ENCODE measurements around the gene TEKTIP1.
"Not testable (repeated sequence)": the region's sequence is repeated elsewhere in the genome, so short reads cannot be mapped to it uniquely, and the experiment has no call there.

The TEKTIP1 gene

GRCh38 chr19:3508121-3508661 lies 30.8 kb upstream of the TEKTIP1 start:
- H3K4me3 ChIP-seq (ENCODE audit: low read depth in 1 of 5, low read length in 5 of 5); H3K27ac ChIP-seq (ENCODE audit: low read depth, low read length); H3K9me3 ChIP-seq (ENCODE audit: control insufficient read depth in 5 of 5, low read length in 5 of 5); H3K27me3 ChIP-seq (ENCODE audit: control insufficient read depth in 5 of 5, insufficient read depth in 4 of 5, low read length in 5 of 5): not testable (repeated sequence)
- Histone ChIP-seq H3K36me3 (ENCODE audit: control insufficient read depth in 5 of 5, insufficient read depth in 5 of 5, low read length in 5 of 5) (peaks cover 0 to 23% (median 16%) of the 10 kb centered on the region in 5 donors), H3K4me1 (ENCODE audit: control insufficient read depth in 5 of 5, insufficient read depth in 5 of 5, low read length in 5 of 5) (peaks cover 0 to 51% (median 43%) of the 10 kb centered on the region in 5 donors), H3K9ac (ENCODE audit: low read length in 5 of 5) (peak overlapping the region in 1 of 5 donors; percentile 47)

GRCh38 chr19:3508771-3509535 lies 30.0 kb upstream of the TEKTIP1 start:
- Histone ChIP-seq H3K27me3 (ENCODE audit: control insufficient read depth in 5 of 5, insufficient read depth in 4 of 5, low read length in 5 of 5) (no peaks in the 10 kb centered on the region), H3K9me3 (ENCODE audit: control insufficient read depth in 5 of 5, low read length in 5 of 5) (no peaks in the 10 kb centered on the region), H3K9ac (ENCODE audit: low read length in 5 of 5) (peak overlapping the region in 1 of 5 donors; percentile 47), H3K27ac (ENCODE audit: low read depth, low read length) (no peak overlapping the region), H3K4me1 (ENCODE audit: control insufficient read depth in 5 of 5, insufficient read depth in 5 of 5, low read length in 5 of 5) (peaks cover 2 to 59% (median 47%) of the 10 kb centered on the region in 5 donors), H3K4me3 (ENCODE audit: low read depth in 1 of 5, low read length in 5 of 5) (no peak overlapping the region), H3K36me3 (ENCODE audit: control insufficient read depth in 5 of 5, insufficient read depth in 5 of 5, low read length in 5 of 5) (peaks cover 0 to 24% (median 16%) of the 10 kb centered on the region in 5 donors)

- no peak overlapping the region for H3K4me3 ChIP-seq (ENCODE audit: low read depth in 1 of 5, low read length in 5 of 5)
- no peak overlapping the region for H3K27ac ChIP-seq (ENCODE audit: low read depth, low read length)
- H3K36me3 ChIP-seq (ENCODE audit: control insufficient read depth in 5 of 5, insufficient read depth in 5 of 5, low read length in 5 of 5), result peaks cover 0 to 25% (median 16%) of the 10 kb centered on the region in 5 donors
- H3K9ac ChIP-seq (ENCODE audit: low read length in 5 of 5), result no peak overlapping the region
- H3K4me1 ChIP-seq (ENCODE audit: control insufficient read depth in 5 of 5, insufficient read depth in 5 of 5, low read length in 5 of 5), result peaks cover 2 to 65% (median 50%) of the 10 kb centered on the region in 5 donors
- H3K9me3 ChIP-seq (ENCODE audit: control insufficient read depth in 5 of 5, low read length in 5 of 5), result no peaks in the 10 kb centered on the region
- H3K27me3 ChIP-seq (ENCODE audit: control insufficient read depth in 5 of 5, insufficient read depth in 4 of 5, low read length in 5 of 5), result no peaks in the 10 kb centered on the region
Measured at GRCh38 chr19:3509566-3509989, 29.4 kb upstream of the TEKTIP1 start.

- Histone ChIP-seq H3K4me1 (ENCODE audit: control insufficient read depth in 5 of 5, insufficient read depth in 5 of 5, low read length in 5 of 5) (peaks cover 2 to 66% (median 48%) of the 10 kb centered on the region in 5 donors), H3K9ac (ENCODE audit: low read length in 5 of 5) (no peak overlapping the region), H3K4me3 (ENCODE audit: low read depth in 1 of 5, low read length in 5 of 5) (no peak overlapping the region), H3K9me3 (ENCODE audit: control insufficient read depth in 5 of 5, low read length in 5 of 5) (no peaks in the 10 kb centered on the region), H3K27ac (ENCODE audit: low read depth, low read length) (no peak overlapping the region), H3K36me3 (ENCODE audit: control insufficient read depth in 5 of 5, insufficient read depth in 5 of 5, low read length in 5 of 5) (peaks cover 0 to 25% (median 16%) of the 10 kb centered on the region in 5 donors), H3K27me3 (ENCODE audit: control insufficient read depth in 5 of 5, insufficient read depth in 4 of 5, low read length in 5 of 5) (no peaks in the 10 kb centered on the region)
Measured at GRCh38 chr19:3510727-3511126, 28.2 kb upstream of the TEKTIP1 start.

- peaks cover 0 to 25% (median 16%) of the 10 kb centered on the region in 5 donors for H3K36me3 ChIP-seq (ENCODE audit: control insufficient read depth in 5 of 5, insufficient read depth in 5 of 5, low read length in 5 of 5)
- H3K27me3 ChIP-seq (ENCODE audit: control insufficient read depth in 5 of 5, insufficient read depth in 4 of 5, low read length in 5 of 5), result no peaks in the 10 kb centered on the region
- no peak overlapping the region for H3K27ac ChIP-seq (ENCODE audit: low read depth, low read length)
- H3K4me1 ChIP-seq (ENCODE audit: control insufficient read depth in 5 of 5, insufficient read depth in 5 of 5, low read length in 5 of 5), result peaks cover 2 to 64% (median 50%) of the 10 kb centered on the region in 5 donors
- no peaks in the 10 kb centered on the region for H3K9me3 ChIP-seq (ENCODE audit: control insufficient read depth in 5 of 5, low read length in 5 of 5)
- no peak overlapping the region for H3K4me3 ChIP-seq (ENCODE audit: low read depth in 1 of 5, low read length in 5 of 5)
- H3K9ac ChIP-seq (ENCODE audit: low read length in 5 of 5), result peak overlapping the region in 1 of 5 donors; percentile 41
Measured at GRCh38 chr19:3511506-3512251, 27.3 kb upstream of the TEKTIP1 start.

- Histone ChIP-seq H3K27me3 (ENCODE audit: control insufficient read depth in 5 of 5, insufficient read depth in 4 of 5, low read length in 5 of 5) (no peaks in the 10 kb centered on the region), H3K36me3 (ENCODE audit: control insufficient read depth in 5 of 5, insufficient read depth in 5 of 5, low read length in 5 of 5) (peaks cover 0 to 25% (median 16%) of the 10 kb centered on the region in 5 donors), H3K27ac (ENCODE audit: low read depth, low read length) (no peak overlapping the region), H3K4me1 (ENCODE audit: control insufficient read depth in 5 of 5, insufficient read depth in 5 of 5, low read length in 5 of 5) (peaks cover 2 to 54% (median 40%) of the 10 kb centered on the region in 5 donors), H3K9ac (ENCODE audit: low read length in 5 of 5) (no peak overlapping the region), H3K4me3 (ENCODE audit: low read depth in 1 of 5, low read length in 5 of 5) (no peak overlapping the region), H3K9me3 (ENCODE audit: control insufficient read depth in 5 of 5, low read length in 5 of 5) (no peaks in the 10 kb centered on the region)
Measured at GRCh38 chr19:3512562-3513228, 26.3 kb upstream of the TEKTIP1 start.

- Histone ChIP-seq H3K4me1 (ENCODE audit: control insufficient read depth in 5 of 5, insufficient read depth in 5 of 5, low read length in 5 of 5) (peaks cover 2 to 50% (median 37%) of the 10 kb centered on the region in 5 donors), H3K27ac (ENCODE audit: low read depth, low read length) (no peak overlapping the region), H3K9ac (ENCODE audit: low read length in 5 of 5) (no peak overlapping the region)
Measured at GRCh38 chr19:3513229-3514140, 25.5 kb upstream of the TEKTIP1 start.

GRCh38 chr19:3514930-3515329 lies 24.0 kb upstream of the TEKTIP1 start:
- H3K36me3 ChIP-seq (ENCODE audit: control insufficient read depth in 5 of 5, insufficient read depth in 5 of 5, low read length in 5 of 5), result peaks cover 0 to 26% (median 22%) of the 10 kb centered on the region in 5 donors
- peaks cover 2 to 45% (median 33%) of the 10 kb centered on the region in 5 donors for H3K4me1 ChIP-seq (ENCODE audit: control insufficient read depth in 5 of 5, insufficient read depth in 5 of 5, low read length in 5 of 5)
- H3K9me3 ChIP-seq (ENCODE audit: control insufficient read depth in 5 of 5, low read length in 5 of 5), result no peaks in the 10 kb centered on the region

More at GRCh38 chr19:3513229-3514140, 25.5 kb upstream of the TEKTIP1 start:
- Histone ChIP-seq H3K4me3 (ENCODE audit: low read depth in 1 of 5, low read length in 5 of 5) (no peak overlapping the region), H3K27me3 (ENCODE audit: control insufficient read depth in 5 of 5, insufficient read depth in 4 of 5, low read length in 5 of 5) (no peaks in the 10 kb centered on the region), H3K36me3 (ENCODE audit: control insufficient read depth in 5 of 5, insufficient read depth in 5 of 5, low read length in 5 of 5) (peaks cover 0 to 25% (median 16%) of the 10 kb centered on the region in 5 donors), H3K9me3 (ENCODE audit: control insufficient read depth in 5 of 5, low read length in 5 of 5) (no peaks in the 10 kb centered on the region)

GRCh38 chr19:3515891-3516422 lies 23.0 kb upstream of the TEKTIP1 start:
- H3K27me3 ChIP-seq (ENCODE audit: control insufficient read depth in 5 of 5, insufficient read depth in 4 of 5, low read length in 5 of 5), result no peaks in the 10 kb centered on the region
- peaks cover 2 to 43% (median 33%) of the 10 kb centered on the region in 5 donors for H3K4me1 ChIP-seq (ENCODE audit: control insufficient read depth in 5 of 5, insufficient read depth in 5 of 5, low read length in 5 of 5)
- no peaks in the 10 kb centered on the region for H3K9me3 ChIP-seq (ENCODE audit: control insufficient read depth in 5 of 5, low read length in 5 of 5)
- H3K4me3 ChIP-seq (ENCODE audit: low read depth in 1 of 5, low read length in 5 of 5), result no peak overlapping the region
- no peak overlapping the region for H3K27ac ChIP-seq (ENCODE audit: low read depth, low read length)
- H3K36me3 ChIP-seq (ENCODE audit: control insufficient read depth in 5 of 5, insufficient read depth in 5 of 5, low read length in 5 of 5), result peaks cover 0 to 26% (median 17%) of the 10 kb centered on the region in 5 donors
- no peak overlapping the region for H3K9ac ChIP-seq (ENCODE audit: low read length in 5 of 5)

More at GRCh38 chr19:3514930-3515329, 24.0 kb upstream of the TEKTIP1 start:
- H3K27ac ChIP-seq (ENCODE audit: low read depth, low read length), result no peak overlapping the region
- H3K27me3 ChIP-seq (ENCODE audit: control insufficient read depth in 5 of 5, insufficient read depth in 4 of 5, low read length in 5 of 5), result no peaks in the 10 kb centered on the region
- no peak overlapping the region for H3K4me3 ChIP-seq (ENCODE audit: low read depth in 1 of 5, low read length in 5 of 5)
- H3K9ac ChIP-seq (ENCODE audit: low read length in 5 of 5), result peak overlapping the region in 2 of 5 donors; percentile 20 to 42
